ENCODE data around the gene C20orf204.
A peak's percentile ranks its signal among the peaks of the same experiment; 100 is the strongest.

- no peak for TF ChIP-seq CTCF (IDR thresholded peaks at IDR 0.05)
- TF ChIP-seq POLR2A (IDR thresholded peaks at IDR 0.05) = peak in 1 of 4 donors; percentile 17
These were observed 15.8 kb downstream of the C20orf204 start for GRCh38 chr20:64051561-64052325.

Measured in esophagus squamous epithelium (tissue), 4 donors.